HG03521 (cell line): ENCODE data around the gene CYTH3.

ENCODE experiments used
- ATAC-seq: cut with Tn5 transposase; IDR thresholded peaks from one replicate; pipeline ENCODE4 v1.9.1; 2021; ENCODE audit warnings: mild to moderate bottlenecking, moderate library complexity; ENCODE audit not compliant: unreplicated experiment

The CYTH3 gene

DNA sequence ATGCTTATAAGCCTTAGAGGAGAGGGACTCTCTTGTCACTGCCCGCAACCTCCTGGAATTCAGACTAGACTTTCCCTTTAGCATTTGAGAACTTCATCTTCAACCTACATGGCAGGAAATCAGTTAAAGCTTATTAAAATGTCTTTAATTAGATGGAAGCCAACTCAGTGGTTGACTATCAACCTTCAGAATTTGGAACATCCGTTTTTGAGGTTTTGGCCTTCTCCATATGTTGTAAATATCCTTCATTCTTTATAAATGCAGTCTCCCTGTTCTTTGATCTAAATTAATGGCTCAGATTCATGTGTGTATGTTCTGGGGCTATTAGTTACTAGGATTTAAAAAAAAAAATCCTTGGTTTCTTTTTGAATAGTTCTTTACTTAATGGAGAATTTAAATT is 156.2 kb downstream of the CYTH3 start:
- no peak for ATAC-seq
